HG02885 (cell line): Measurements from ENCODE around the gene RAB1A.
"Not testable (repeated sequence)": the region's sequence is repeated elsewhere in the genome, so short reads cannot be mapped to it uniquely, and the experiment has no call there.

Experiments
- ATAC-seq: cut with Tn5 transposase; IDR thresholded peaks from one replicate; pipeline ENCODE4 v1.9.1; 2021; ENCODE audit warnings: mild to moderate bottlenecking; ENCODE audit not compliant: unreplicated experiment, poor library complexity

The RAB1A gene

GRCh38 chr2:65129826-65130663, at the start of gene RAB1A:
Gene RAB1A (minus strand): TSS chr2:65130106. CDS start chr2:65129915, 191 bp downstream.
- peak; percentile 96 for ATAC-seq

- ATAC-seq = no peak
Observed at GRCh38 chr2:65177751-65178442, 48.0 kb upstream of the RAB1A start.

GRCh38 chr2:65175894-65176530, 46.1 kb upstream of the RAB1A start:
- no peak for ATAC-seq

- not testable (repeated sequence) for ATAC-seq
Observed at GRCh38 chr2:65174031-65174430, 44.1 kb upstream of the RAB1A start.

GRCh38 chr2:65172994-65173790, 43.3 kb upstream of the RAB1A start:
- ATAC-seq = no peak

- ATAC-seq = not testable (repeated sequence)
Observed at GRCh38 chr2:65170611-65171477, 40.9 kb upstream of the RAB1A start.

GRCh38 chr2:65169760-65170136, 39.8 kb upstream of the RAB1A start:
- no peak for ATAC-seq

- ATAC-seq = no peak
Observed at GRCh38 chr2:65165558-65165957, 35.7 kb upstream of the RAB1A start.

- ATAC-seq = no peak
Observed at GRCh38 chr2:65164426-65164891, 34.6 kb upstream of the RAB1A start.

GRCh38 chr2:65161551-65162100, 31.7 kb upstream of the RAB1A start:
- ATAC-seq = no peak

- no peak for ATAC-seq
Observed at GRCh38 chr2:65159906-65160305, 30.0 kb upstream of the RAB1A start.

GRCh38 chr2:65159261-65159660, 29.4 kb upstream of the RAB1A start:
- no peak for ATAC-seq

GRCh38 chr2:65158557-65158956, 28.7 kb upstream of the RAB1A start:
- no peak for ATAC-seq

- ATAC-seq = not testable (repeated sequence)
Observed at GRCh38 chr2:65157856-65158255, 27.9 kb upstream of the RAB1A start.

GRCh38 chr2:65156041-65156440, 26.1 kb upstream of the RAB1A start:
- no peak for ATAC-seq

GRCh38 chr2:65153515-65153914, 23.6 kb upstream of the RAB1A start:
- ATAC-seq = no peak

- no peak for ATAC-seq
Observed at GRCh38 chr2:65146078-65146477, 16.2 kb upstream of the RAB1A start.

- no peak for ATAC-seq
Observed at GRCh38 chr2:65144571-65144970, 14.7 kb upstream of the RAB1A start.

- ATAC-seq = no peak
Observed at GRCh38 chr2:65142515-65142914, 12.6 kb upstream of the RAB1A start.
